Sigmoid colon (tissue), 4 donors: ENCODE results near the gene SGPP2.

ENCODE experiments used
- POLR2A ChIP-seq, 2 donors: fragments of 450-650 bp; IDR thresholded peaks; one replicate each; pipeline ENCODE4 v1.6.1; 2016; ENCODE audit warnings: antibody characterized with exemption in 2 of 2, mild to moderate bottlenecking in 2 of 2, moderate library complexity in 2 of 2
- POLR2AphosphoS5 ChIP-seq, 4 donors: sonication (generic); formaldehyde crosslinking; IDR thresholded peaks; one replicate each; pipeline ENCODE4 v1.6.1; 2017; ENCODE audit warnings: antibody characterized with exemption in 4 of 4
- TF ChIP-seq, protein P1 (sequence below), 4 experiments: fragments of 450-650 bp in 3 of 4; fragments of 200-600 bp in 1 of 4; IDR thresholded peaks; one replicate each; pipeline ENCODE4 v1.5.1; 2016 to 2019; ENCODE audit warnings: antibody characterized with exemption in 4 of 4, mild to moderate bottlenecking in 3 of 4, moderate library complexity in 2 of 4

DNA sequence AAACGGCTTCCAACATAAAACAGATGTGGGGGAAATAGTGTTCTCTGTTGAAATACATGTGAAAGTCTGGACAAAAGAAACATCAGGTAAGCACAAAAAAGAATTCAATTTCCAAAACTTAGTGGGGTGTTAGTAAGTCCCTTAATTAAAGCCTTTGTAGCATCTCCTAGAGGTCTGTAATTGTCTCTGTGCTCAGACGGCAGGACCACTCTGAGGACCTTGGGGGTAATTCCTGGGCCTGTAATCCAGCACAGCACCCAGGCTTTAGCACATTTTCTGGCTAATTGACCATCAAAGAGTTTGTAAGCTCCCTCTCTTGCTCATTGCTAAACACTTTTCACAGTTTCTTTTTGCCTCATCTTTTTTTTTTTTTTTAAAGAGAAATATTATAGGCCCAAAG is 151.3 kb downstream of the SGPP2 start:
- TF ChIP-seq, protein P1, sequence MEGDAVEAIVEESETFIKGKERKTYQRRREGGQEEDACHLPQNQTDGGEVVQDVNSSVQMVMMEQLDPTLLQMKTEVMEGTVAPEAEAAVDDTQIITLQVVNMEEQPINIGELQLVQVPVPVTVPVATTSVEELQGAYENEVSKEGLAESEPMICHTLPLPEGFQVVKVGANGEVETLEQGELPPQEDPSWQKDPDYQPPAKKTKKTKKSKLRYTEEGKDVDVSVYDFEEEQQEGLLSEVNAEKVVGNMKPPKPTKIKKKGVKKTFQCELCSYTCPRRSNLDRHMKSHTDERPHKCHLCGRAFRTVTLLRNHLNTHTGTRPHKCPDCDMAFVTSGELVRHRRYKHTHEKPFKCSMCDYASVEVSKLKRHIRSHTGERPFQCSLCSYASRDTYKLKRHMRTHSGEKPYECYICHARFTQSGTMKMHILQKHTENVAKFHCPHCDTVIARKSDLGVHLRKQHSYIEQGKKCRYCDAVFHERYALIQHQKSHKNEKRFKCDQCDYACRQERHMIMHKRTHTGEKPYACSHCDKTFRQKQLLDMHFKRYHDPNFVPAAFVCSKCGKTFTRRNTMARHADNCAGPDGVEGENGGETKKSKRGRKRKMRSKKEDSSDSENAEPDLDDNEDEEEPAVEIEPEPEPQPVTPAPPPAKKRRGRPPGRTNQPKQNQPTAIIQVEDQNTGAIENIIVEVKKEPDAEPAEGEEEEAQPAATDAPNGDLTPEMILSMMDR (IDR thresholded peaks at IDR 0.05): no peak
- TF ChIP-seq POLR2A (IDR thresholded peaks at IDR 0.05) (no peak), POLR2AphosphoS5 (IDR thresholded peaks at IDR 0.05) (no peak)
